ENCODE data around the gene GLI1. TPM values are rescaled to one million over a fixed set of nuclear protein-coding genes. Genes with fewer than 3 reads are reported as not detected.

The GLI1 gene
- total RNA-seq, 1 experiment from 2014 or later = 25.8 TPM

GRCh38 chr12:57446292-57446960 is 13.2 kb upstream of the GLI1 start:
- H3K27ac Mint-ChIP-seq = no peak overlapping the region
- WGBS (ENCODE audit: extremely low coverage, insufficient read length, low lambda C conversion rate) = no CpG with 5 or more reads among the region's 6 CpGs

More at GRCh38 chr12:57446292-57446960, 13.2 kb upstream of the GLI1 start:
- H4K91ac ChIP-seq (ENCODE audit: insufficient read length, low read depth, low read length) = no peak overlapping the region
- no peak overlapping the region for H3K56ac ChIP-seq (ENCODE audit: insufficient read length, low read depth, low read length)
- H2BK120ac ChIP-seq (ENCODE audit: low read depth, low read length, poor library complexity, severe bottlenecking) = no peak overlapping the region
- H4K20me1 ChIP-seq (ENCODE audit: control insufficient read depth, insufficient read depth, insufficient read length) = no peaks in the 10 kb centered on the region
- no peak overlapping the region for H3K14ac ChIP-seq (ENCODE audit: insufficient read depth, low read length)
- no peaks in the 10 kb centered on the region for H3K23me2 ChIP-seq (ENCODE audit: insufficient read length, low read depth, low read length, poor library complexity, severe bottlenecking)
- Mint-ChIP-seq H3K36me3 (ENCODE audit: insufficient read depth in 1 of 3, low read depth in 3 of 3) (peaks cover 0 to 5% (median 4%) of the 10 kb centered on the region in 3 experiments; a peak in 1 of 7 replicates), H3K4me3 (no peak overlapping the region), H3K4me1 (peaks cover 2 to 4% of the 10 kb centered on the region in 2 experiments; a peak in 3 of 4 replicates), H3K9me3 (peaks cover 5 to 7% of the 10 kb centered on the region in 2 experiments; a peak in 4 of 5 replicates), H3K27me3 (ENCODE audit: low read depth) (no peaks in the 10 kb centered on the region; the same call in 1 of the 2 replicates)
- no peak overlapping the region for H4K5ac ChIP-seq (ENCODE audit: insufficient read length, low read depth, low read length)
- H3T11ph ChIP-seq (ENCODE audit: low read length) = no peak overlapping the region
- no peak for DNase-seq
- H2AFZ ChIP-seq (ENCODE audit: low read length) = no peak overlapping the region
- H2BK20ac ChIP-seq (ENCODE audit: low read depth, low read length, poor library complexity, severe bottlenecking) = no peak overlapping the region
- no peak for TF ChIP-seq CTCF (conservative IDR thresholded peaks at IDR 0.05)
- no peaks in the 10 kb centered on the region for H3K9me3 ChIP-seq (ENCODE audit: control insufficient read depth, low read depth, low read length)
- no peak overlapping the region for H3K4me2 ChIP-seq (ENCODE audit: insufficient read depth, insufficient read length, low read length)
- no peak overlapping the region for H2BK5ac ChIP-seq (ENCODE audit: insufficient read length, low read length)
- no peaks in the 10 kb centered on the region; the same call in 1 of the 2 replicates for H3K4me1 ChIP-seq (ENCODE audit: insufficient read depth, low read length)
- H2BK12ac ChIP-seq (ENCODE audit: insufficient read length, low read depth, low read length) = no peak overlapping the region
- H3K27me3 ChIP-seq (ENCODE audit: insufficient read depth, low read length) = no peaks in the 10 kb centered on the region
- H3K79me1 ChIP-seq (ENCODE audit: insufficient read depth, low read depth, low read length, poor library complexity, severe bottlenecking) = no peaks in the 10 kb centered on the region
- H3K79me2 ChIP-seq (ENCODE audit: insufficient read depth, low read length) = no peaks in the 10 kb centered on the region
- H4K8ac ChIP-seq (replicated peaks; ENCODE audit: insufficient read length, low read depth, low read length) = no peak overlapping the region
- no peak overlapping the region for H3K4ac ChIP-seq (ENCODE audit: low read depth, low read length)
- no peak overlapping the region for H3K9ac ChIP-seq (ENCODE audit: extremely low read depth, insufficient read length, low read length)
- H2AK5ac ChIP-seq (ENCODE audit: insufficient read length, low read length) = no peak overlapping the region
- no peak overlapping the region for H2BK15ac ChIP-seq (ENCODE audit: low read depth, low read length)
- H3K18ac ChIP-seq (ENCODE audit: insufficient read length, low read depth, low read length) = no peak overlapping the region
- H3K27ac ChIP-seq (ENCODE audit: insufficient read length, low read depth, low read length) = no peak overlapping the region
- no peak overlapping the region for H3K23ac ChIP-seq (ENCODE audit: insufficient read length, low read depth, low read length)

Data from H9 (cell line).